Mucosa of descending colon (tissue), 3 donors: Measurements from ENCODE around the gene ADAMTS17. TPM values are rescaled to one million over a fixed set of nuclear protein-coding genes. Genes with fewer than 3 reads are reported as not detected.

ENCODE experiments used
- ATAC-seq: fragments of 200-7000 bp; cut with Tn5 transposase; one replicate; pipeline ENCODE4 v1.9.1; 2020; ENCODE audit warnings: mild to moderate bottlenecking, moderate library complexity
- DNase-seq, 3 donors: peaks; one replicate each; pipeline ENCODE4 v3.0.0-alpha.2; 2020
- H3K36me3 ChIP-seq: fragments of 200-600 bp; one replicate; pipeline ENCODE4 v1.8.0; 2021; ENCODE audit warnings: low read depth, mild to moderate bottlenecking
- H3K4me1 ChIP-seq: fragments of 200-600 bp; one replicate; pipeline ENCODE4 v1.8.0; 2021; ENCODE audit warnings: low read depth, mild to moderate bottlenecking
- H3K4me3 ChIP-seq: fragments of 200-600 bp; one replicate; pipeline ENCODE4 v1.8.0; 2021; ENCODE audit warnings: mild to moderate bottlenecking
- H3K9me3 ChIP-seq: fragments of 200-600 bp; one replicate; pipeline ENCODE4 v1.8.0; 2021; ENCODE audit warnings: mild to moderate bottlenecking
- CTCF ChIP-seq: fragments of 200-600 bp; IDR thresholded peaks from one replicate; pipeline ENCODE4 v1.8.0; 2022; ENCODE audit warnings: antibody characterized with exemption, mild to moderate bottlenecking
- intact Hi-C, 2 donors: fragments of 100-400 bp; cut with DNase I in 1 of 2; cut with micrococcal nuclease in 1 of 2; formaldehyde crosslinking; loops; one replicate each; pipeline versions ENCODE4 v1.11.0 to v1.11.1; 2022; cut with DNase I, micrococcal nuclease
- total RNA-seq, 3 donors: library from RNA; stranded (reverse); fragmentation: NEBNext Ultra II Directional in 2 of 3; extraction: Animal tissue kit (Norgen Biotek cat#: 25700) in 2 of 3; gene quantifications; one replicate each; pipeline versions ENCODE4 v1.2.1 to v1.2.4, GENCODE V29; 2021 to 2023
- donor health status: DM: no; HTN: no; CAD: no; lungs with moderate emphysema.
- donor health status: DM: no; HTN: no; CAD: no.
- donor health status: DM: no; HTN: yes; CAD: no.

The ADAMTS17 gene
- total RNA-seq, 3 donors from 2014 or later: 5.2 to 13.8 (median 6.3) TPM

- no peak for TF ChIP-seq CTCF
- Histone ChIP-seq H3K36me3 (no peaks in the 10 kb centered on the region), H3K4me1 (no peaks in the 10 kb centered on the region), H3K9me3 (no peaks in the 10 kb centered on the region), H3K4me3 (no peak overlapping the region)
- no peak for ATAC-seq
- intact Hi-C loops: no loop called here
- DNase-seq: no peak
These were observed 279.8 kb downstream of the ADAMTS17 start for GRCh38 chr15:100061944-100062343.

DNA sequence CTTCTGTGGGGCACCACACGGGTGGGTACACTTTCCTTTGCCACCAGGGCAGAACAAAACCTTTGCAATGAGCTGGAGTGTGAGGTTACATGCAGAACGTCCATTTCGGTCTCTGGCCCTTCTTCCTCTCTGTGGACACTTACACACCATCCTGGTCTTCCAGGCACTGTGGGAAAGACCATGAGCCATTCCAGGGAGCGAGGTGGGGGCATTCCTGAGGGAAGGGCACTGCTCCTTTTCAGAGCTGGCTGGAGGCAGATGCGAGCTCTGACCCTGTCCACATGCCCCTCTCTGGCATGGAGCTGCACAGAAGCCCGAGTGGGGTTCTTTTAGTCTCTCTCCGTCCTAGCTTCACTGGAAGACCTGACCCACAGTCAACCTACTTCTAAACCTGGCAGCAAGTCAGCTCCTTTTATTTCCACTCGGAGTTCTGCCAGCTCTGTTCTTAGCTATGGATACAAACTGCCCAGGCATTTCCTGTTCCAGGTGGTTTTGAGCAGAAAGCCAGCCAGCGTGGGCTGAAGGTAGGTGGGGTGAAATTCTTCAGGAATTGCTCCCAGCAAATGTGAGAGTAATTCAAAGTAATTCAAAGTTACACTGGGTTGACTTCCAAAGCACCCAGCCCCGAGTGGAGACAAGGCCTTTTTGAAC lies 281.4 kb downstream of the ADAMTS17 start:
- ATAC-seq: no peak
- no peak for TF ChIP-seq CTCF
- intact Hi-C loops: no loop called here

DNA sequence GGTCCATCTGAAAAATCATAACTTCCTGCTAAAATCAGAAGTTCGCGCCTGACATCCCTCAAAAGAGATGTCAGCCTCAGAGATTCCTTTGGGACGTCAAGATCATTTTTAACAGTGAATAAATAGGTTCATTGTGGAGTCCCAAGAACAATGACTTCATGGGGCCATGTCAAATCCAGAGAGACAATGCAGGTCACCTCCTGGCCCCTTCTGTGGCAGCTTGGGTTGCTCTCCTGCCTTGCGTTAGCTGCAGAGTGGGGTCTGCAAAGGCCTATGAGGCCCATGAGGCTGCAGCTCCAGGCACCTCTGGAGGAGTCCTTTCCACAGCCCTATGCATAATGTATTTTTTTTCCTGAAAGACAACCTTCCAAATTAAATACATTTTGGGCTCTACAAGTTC lies 282.3 kb downstream of the ADAMTS17 start:
- Histone ChIP-seq H3K9me3 (no peaks in the 10 kb centered on the region), H3K4me3 (no peak overlapping the region), H3K4me1 (no peaks in the 10 kb centered on the region), H3K36me3 (no peaks in the 10 kb centered on the region)
- DNase-seq (no peak), ATAC-seq (no peak)
- intact Hi-C loops: no loop called here
- TF ChIP-seq CTCF: no peak

More for the DNA sequence above, 281.4 kb downstream of the ADAMTS17 start:
- Histone ChIP-seq H3K36me3 (no peaks in the 10 kb centered on the region), H3K9me3 (no peaks in the 10 kb centered on the region), H3K4me1 (no peaks in the 10 kb centered on the region), H3K4me3 (no peak overlapping the region)
- DNase-seq: peak in 1 of 3 donors; percentile 35

DNA sequence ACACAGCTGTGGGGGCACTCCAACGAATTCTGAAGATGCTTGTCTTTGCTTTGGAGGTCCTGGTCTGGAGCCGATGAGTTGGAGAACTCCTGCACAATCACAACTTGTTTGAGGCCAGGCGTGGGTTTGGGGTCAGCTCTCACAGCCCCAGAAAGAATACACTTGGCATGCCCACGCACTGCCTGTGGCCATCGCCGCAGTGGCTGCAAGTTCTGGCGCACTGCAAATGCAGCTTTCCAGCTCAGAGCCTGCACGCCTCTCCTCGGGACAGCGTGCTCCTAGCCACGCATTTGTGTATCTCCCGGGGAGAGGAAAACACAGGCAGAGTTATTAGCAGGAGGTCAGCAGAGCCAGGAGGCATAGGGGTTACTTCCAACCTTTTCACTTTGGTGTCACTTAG lies 282.7 kb downstream of the ADAMTS17 start:
- H3K4me1 ChIP-seq: no peaks in the 10 kb centered on the region
- DNase-seq: no peak
- no peak for ATAC-seq
- no peaks in the 10 kb centered on the region for H3K9me3 ChIP-seq
- no peak overlapping the region for H3K4me3 ChIP-seq
- intact Hi-C loops: no loop called here
- TF ChIP-seq CTCF: no peak
- no peaks in the 10 kb centered on the region for H3K36me3 ChIP-seq

- no peak overlapping the region for H3K4me3 ChIP-seq
- H3K36me3 ChIP-seq: no peaks in the 10 kb centered on the region
- no peaks in the 10 kb centered on the region for H3K9me3 ChIP-seq
- DNase-seq (no peak), ATAC-seq (no peak)
- H3K4me1 ChIP-seq: no peaks in the 10 kb centered on the region
- intact Hi-C loops: no loop called here
- no peak for TF ChIP-seq CTCF
These were observed 283.3 kb downstream of the ADAMTS17 start for GRCh38 chr15:100058458-100058857.

DNA sequence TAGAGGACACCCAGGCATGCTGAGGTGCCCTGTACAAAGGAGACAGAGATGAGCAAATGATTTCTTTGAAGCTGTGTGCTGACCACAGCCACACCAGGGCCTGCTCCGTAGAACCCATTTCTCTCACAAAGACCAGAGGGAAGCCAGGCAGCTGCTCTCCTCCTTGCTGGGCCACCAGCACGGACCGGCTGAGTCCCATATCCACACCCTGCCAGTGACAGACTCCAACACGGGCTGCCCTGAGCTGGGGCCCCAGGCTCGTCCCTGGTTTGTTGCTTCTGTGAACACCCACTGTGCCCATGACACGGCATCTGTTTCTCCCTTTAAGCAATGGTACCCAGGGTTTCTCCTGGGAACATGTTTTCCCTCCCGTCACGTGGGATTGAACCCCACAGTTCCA lies 284.5 kb downstream of the ADAMTS17 start:
- no peaks in the 10 kb centered on the region for H3K4me1 ChIP-seq
- DNase-seq (no peak), ATAC-seq (no peak)
- H3K36me3 ChIP-seq: no peaks in the 10 kb centered on the region
- intact Hi-C loops: no loop called here
- H3K9me3 ChIP-seq: no peaks in the 10 kb centered on the region
- H3K4me3 ChIP-seq: no peak overlapping the region
- no peak for TF ChIP-seq CTCF
